ENCODE data around the gene SLC47A2.
A peak's percentile ranks its signal among the peaks of the same experiment; 100 is the strongest.
"Not testable (repeated sequence)": the region's sequence is repeated elsewhere in the genome, so short reads cannot be mapped to it uniquely, and the experiment has no call there.

The SLC47A2 gene

GRCh38 chr17:19716108-19717030 is at the start of gene SLC47A2:
SLC47A2 (minus strand) TSS chr17:19716584; CDS start chr17:19716555, 29 bp downstream.
- DNase-seq: peak in 13 of 56 donors; percentile 16 to 56 (median 35)

GRCh38 chr17:19766016-19766415 is 49.6 kb upstream of the SLC47A2 start:
- DNase-seq: no peak

- not testable (repeated sequence) for DNase-seq
Observed at GRCh38 chr17:19763991-19764390, 47.6 kb upstream of the SLC47A2 start.

GRCh38 chr17:19763416-19763815 is 47.0 kb upstream of the SLC47A2 start:
- DNase-seq: no peak

GRCh38 chr17:19762515-19762961 is 46.2 kb upstream of the SLC47A2 start:
- peak in 40 of 56 donors; percentile 12 to 80 (median 48) for DNase-seq

GRCh38 chr17:19760746-19761145 is 44.4 kb upstream of the SLC47A2 start:
- no peak for DNase-seq

GRCh38 chr17:19759568-19760549 is 43.5 kb upstream of the SLC47A2 start:
- no peak for DNase-seq

- DNase-seq: no peak
Observed at GRCh38 chr17:19757536-19758180, 41.3 kb upstream of the SLC47A2 start.

- no peak for DNase-seq
Observed at GRCh38 chr17:19756546-19756945, 40.2 kb upstream of the SLC47A2 start.

GRCh38 chr17:19755821-19756510 is 39.6 kb upstream of the SLC47A2 start:
- no peak for DNase-seq

- no peak for DNase-seq
Observed at GRCh38 chr17:19755392-19755791, 39.0 kb upstream of the SLC47A2 start.

- DNase-seq: peak in 35 of 56 donors; percentile 19 to 74 (median 42)
Observed at GRCh38 chr17:19753661-19754463, 37.5 kb upstream of the SLC47A2 start.

GRCh38 chr17:19753051-19753509 is 36.7 kb upstream of the SLC47A2 start:
- peak in 40 of 56 donors; percentile 10 to 80 (median 60) for DNase-seq

GRCh38 chr17:19752216-19753050 is 36.0 kb upstream of the SLC47A2 start:
- peak in 14 of 56 donors; percentile 14 to 59 (median 27) for DNase-seq

GRCh38 chr17:19750835-19751234 is 34.5 kb upstream of the SLC47A2 start:
- DNase-seq: no peak

GRCh38 chr17:19750020-19750572 is 33.7 kb upstream of the SLC47A2 start:
- no peak for DNase-seq

- DNase-seq: no peak
Observed at GRCh38 chr17:19748807-19749193, 32.4 kb upstream of the SLC47A2 start.

Measured in amygdala (tissue), 56 donors.